Measurements from ENCODE around the gene PLA2G2C.

The PLA2G2C gene

GRCh38 chr1:20207546-20207945 is 21.2 kb upstream of the PLA2G2C start:
- DNase-seq, result no peak

- no peak for DNase-seq
These were observed 15.8 kb upstream of the PLA2G2C start for GRCh38 chr1:20202166-20202565.

GRCh38 chr1:20200966-20201365 is 14.6 kb upstream of the PLA2G2C start:
- no peak for DNase-seq

GRCh38 chr1:20199840-20200239 is 13.5 kb upstream of the PLA2G2C start:
- DNase-seq, result no peak

- no peak for DNase-seq
These were observed 13.1 kb upstream of the PLA2G2C start for GRCh38 chr1:20199403-20199802.

DNA sequence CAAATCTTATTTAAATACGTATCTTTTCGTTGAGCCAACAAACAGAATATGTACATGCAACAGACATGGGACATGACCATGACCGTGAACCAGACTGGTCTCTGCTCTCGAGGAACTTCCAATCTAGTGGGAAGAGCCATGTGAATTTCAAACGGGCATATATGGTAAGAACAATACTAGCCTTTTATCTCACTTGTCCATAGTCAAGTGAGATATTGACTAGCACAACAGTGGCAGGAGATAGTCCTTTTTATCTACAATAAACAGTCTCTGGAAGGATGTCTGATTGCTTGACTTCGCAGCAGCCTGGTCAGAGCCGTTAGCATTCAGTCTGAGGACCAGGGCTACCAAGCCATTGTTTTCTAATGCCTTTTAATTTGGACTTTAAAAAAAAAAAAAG is 12.6 kb upstream of the PLA2G2C start:
- DNase-seq, result no peak

DNA sequence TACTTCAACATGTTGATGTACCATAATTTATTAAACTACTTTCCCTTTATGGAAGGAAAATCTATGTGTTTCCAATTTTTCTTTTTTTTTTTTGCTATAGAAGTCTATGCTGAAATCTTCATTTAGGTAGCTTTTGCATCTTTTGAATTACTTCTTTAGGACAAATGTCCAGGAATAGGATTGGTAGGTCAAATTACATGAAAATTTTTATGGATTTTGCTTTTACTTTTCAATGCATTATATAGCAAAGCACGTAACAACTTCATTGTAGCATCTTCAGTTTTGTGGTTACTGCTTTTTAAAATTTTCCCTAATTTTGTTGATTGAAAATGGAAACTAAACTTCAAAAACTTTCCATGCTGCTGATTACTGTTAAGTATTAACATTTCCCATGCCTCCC is 12.0 kb upstream of the PLA2G2C start:
- no peak for DNase-seq

DNA sequence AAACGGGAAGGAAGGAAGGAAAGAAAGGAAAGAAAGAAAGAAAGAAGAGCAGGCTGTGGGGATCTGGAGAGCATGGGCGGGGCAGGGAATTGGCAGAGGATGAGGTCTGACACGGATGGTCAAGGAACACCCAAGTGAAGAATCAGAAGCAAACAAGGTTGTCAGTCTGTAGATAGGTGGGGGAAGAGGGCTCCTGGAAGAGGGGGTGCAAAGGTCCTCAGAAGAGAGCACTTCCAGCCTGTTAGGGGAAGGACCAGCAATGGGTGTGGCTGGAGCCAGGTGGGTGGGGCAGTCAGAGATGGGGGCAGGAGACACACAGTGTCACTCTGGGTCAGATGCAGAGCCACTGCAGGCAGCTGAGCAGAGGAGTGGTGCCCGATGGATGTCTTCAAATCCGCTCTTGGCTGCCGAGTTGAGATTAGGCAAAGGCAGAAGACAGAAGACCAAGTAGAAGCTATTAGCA is 11.0 kb upstream of the PLA2G2C start:
- DNase-seq, result no peak

GRCh38 chr1:20195462-20195780 is 9.1 kb upstream of the PLA2G2C start:
- no peak for DNase-seq

GRCh38 chr1:20194757-20195461 is 8.6 kb upstream of the PLA2G2C start:
- DNase-seq, result peak; percentile 65

DNA sequence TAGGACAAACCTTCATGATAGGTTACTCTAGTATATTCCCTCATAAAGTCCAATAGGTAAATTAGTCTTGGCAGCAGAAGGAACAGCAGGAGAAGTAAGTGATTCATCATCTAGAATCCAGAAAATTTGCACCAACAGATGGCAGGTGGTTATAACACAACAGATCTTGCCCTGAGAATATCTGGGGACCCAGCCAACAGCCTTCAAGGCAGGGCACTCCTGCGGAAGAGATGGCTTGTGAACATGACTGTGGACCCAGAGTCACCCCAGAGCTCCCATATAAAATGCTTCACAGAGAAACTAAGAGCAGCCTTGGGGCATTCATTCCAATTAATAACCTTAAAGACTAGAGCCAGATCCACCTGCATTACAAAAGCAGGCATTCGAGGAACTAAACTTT is 7.9 kb upstream of the PLA2G2C start:
- DNase-seq, result no peak

DNA sequence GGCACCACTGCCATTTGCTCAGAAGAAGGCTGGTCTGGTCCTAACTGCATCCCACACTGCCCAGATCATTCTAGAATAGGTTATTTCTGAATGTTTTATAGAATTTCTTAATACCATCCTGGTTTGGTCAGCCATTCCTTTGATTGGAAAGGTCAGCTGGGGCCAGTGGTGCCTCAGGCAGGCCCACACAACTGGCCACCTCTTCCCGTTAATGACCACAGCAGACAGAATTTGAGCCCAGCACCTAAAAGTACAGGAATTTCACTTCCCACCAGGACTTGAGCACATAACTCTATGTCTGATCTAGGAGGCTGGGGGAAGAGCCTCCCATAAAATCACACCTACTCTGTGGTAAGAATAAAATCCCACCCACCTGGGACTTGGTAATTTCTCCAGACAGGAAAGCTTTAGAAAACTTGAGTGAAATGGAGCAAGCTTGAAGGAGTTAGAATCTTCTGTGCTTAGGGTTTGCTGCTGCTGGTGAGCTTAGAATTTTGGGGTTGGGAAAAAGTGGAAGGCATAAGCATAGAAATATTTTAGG is 6.6 kb upstream of the PLA2G2C start:
- no peak for DNase-seq

DNA sequence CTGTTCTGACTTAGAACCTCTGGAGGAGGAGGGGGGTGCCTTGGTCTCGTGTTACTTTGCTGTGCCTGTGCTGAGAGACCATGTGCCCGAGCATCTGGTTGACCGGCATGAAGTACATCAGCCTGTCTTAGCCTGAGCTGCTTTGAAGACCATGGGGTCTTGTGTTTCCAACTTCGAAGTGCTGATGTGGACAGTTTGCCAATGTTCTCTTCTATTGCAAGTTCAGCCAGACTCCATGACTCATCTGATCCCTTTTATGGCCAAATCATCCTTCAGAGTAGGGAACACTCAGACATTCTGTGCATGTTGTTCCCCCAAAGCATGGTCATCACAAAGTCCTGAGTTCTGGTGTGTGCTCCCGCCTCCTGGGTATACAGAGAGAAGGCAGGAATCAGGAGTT is 6.0 kb upstream of the PLA2G2C start:
- no peak for DNase-seq

DNA sequence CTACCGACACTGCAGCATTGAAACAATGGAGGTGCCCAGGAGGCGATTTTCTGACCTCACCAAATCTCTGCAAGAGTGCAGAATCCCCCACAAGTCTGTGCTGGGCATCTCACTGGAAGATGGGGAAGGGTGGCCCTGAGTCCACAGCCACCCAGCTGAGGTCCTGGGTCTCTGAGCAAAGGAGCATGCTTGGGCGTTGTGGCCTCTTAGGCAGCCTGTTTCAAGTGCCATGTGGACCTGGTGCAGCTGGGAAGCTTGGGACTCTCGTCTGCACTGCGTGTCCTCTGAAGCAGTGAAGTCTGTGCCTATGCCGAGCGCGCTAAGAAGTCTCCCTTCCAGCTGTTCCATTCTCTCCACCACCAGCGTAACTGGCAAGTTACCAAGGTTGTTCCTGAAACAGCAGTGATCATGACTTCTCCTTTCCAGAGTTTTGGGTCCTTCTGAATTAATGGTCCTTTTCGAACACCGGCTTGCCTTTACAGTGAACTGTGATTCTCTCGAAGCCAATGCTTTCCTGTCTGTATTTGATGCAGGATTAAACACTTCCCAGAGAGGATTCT is 5.0 kb upstream of the PLA2G2C start:
- DNase-seq, result no peak

DNA sequence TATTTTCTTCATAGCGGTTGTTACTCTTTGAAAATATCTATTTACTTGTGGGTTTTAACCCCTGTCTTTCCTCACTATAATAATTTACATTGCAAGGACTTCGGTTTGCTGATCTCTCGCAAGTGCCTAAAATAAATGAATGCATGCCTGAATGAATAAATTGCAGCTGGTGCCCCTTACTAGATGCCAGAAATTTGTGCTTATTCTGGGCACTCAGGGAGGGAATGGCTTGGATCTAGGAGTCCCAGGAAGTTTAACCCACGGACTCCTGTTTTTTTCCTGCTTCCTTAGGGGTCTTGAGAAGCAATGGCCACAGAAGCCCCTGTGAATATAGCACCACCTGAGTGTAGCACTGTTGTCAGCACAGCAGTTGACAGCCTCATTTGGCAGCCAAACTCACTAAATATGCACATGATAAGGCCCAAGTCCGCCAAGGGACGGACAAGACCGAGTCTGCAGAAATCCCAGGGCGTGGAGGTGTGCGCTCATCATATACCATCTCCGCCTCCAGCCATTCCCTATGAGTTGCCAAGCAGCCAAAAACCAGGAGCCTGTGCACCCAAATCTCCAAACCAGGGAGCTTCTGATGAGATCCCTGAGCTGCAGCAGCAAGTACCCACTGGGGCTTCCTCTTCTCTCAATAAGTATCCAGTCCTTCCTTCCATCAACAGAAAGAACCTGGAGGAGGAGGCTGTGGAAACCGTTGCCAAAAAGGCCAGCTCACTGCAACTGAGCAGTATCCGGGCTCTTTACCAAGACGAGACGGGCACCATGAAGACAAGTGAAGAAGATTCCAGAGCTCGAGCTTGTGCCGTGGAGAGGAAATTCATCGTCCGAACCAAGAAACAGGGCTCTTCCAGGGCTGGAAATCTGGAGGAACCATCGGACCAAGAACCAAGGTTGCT is 4.2 kb upstream of the PLA2G2C start:
- no peak for DNase-seq

- no peak for DNase-seq
These were observed 3.3 kb upstream of the PLA2G2C start for GRCh38 chr1:20189664-20190063.

DNA sequence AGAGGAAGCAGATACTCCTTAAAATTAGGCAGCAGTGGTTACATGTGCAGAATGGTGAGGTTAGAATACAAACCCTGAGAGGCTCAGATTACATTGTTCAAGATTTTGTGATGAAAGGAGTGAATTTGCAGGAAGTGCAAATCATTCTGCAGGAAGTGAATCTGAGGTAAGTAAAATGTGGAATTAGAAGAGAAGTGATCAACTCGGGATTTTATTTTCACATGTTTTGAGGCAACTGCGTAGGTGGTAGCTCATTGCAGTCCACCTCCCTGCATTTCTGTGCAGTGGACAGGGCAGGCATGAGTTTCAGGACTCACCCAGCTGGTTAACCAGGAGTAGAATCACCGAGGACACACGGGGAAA is 2.1 kb upstream of the PLA2G2C start:
- DNase-seq, result no peak

DNA sequence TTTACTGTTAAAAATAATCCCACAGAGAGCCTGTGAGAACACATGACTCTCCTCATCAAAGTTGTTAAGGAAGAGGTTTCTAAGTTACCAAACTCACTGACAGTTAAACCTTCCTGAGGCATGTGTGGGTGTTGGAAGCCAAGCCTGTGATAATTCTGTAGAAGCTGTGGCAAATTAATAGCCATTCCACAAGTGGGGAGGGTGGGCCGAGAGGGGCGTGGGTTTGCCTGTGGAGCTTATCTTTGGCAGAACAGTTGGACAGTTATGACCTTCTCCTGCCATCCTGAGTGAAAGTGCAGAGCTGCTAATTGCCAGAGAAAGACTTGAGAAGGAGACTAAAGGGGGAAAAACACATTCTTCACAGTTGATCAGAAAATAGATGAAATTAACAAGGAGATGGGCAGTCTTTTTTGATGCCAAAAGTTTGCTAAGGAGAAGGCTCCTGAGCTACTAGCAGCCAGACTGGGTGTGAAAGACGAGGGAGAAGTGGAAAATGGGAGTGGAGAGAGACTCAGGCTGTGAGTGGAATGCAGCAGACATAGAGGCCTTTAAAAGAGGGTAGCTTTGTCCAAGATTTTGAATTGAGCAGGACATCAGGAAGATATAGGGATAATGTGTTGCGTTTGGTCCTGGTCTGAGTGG is 1.6 kb upstream of the PLA2G2C start:
- DNase-seq, result no peak

- DNase-seq, result peak; percentile 6
These were observed 940 bp upstream of the PLA2G2C start for GRCh38 chr1:20187103-20187812.

- DNase-seq, result peak; percentile 23
These were observed 1.1 kb downstream of the PLA2G2C start for GRCh38 chr1:20184997-20185833.

DNA sequence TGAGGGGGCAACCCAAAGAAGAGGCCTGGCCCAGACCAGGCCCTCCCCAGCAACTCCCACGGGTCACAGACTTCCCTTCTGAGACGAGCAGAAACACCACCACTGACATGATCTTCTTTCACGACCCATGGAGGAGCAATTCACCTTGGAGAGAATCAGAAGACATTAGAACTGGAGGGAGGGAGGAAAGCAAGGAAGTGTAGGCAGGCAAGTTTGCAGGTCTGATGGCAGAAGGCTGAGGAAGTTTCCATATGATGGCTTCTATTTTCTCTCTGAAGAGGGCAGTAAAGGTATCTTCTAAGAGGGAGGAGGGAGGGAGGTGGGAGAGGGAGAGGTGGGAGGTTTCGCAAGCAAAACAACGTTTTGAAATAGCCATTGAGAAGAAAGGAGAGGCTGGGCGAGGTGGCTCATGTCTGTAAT is 1.8 kb downstream of the PLA2G2C start:
- DNase-seq, result no peak
